ACHN (cell line): ENCODE data around the gene ATP5F1E.
A peak's percentile ranks its signal among the peaks of the same experiment; 100 is the strongest.
"Not testable (repeated sequence)": the region's sequence is repeated elsewhere in the genome, so short reads cannot be mapped to it uniquely, and the experiment has no call there.

Experiments used
- DNase-seq: peaks from one replicate; pipeline ENCODE4 v3.0.0-alpha.2; 2015
- in situ Hi-C: cut with HindIII; loops from 2 replicates; pipeline ENCODE4 v1.10.0; 2017; ENCODE audit warnings: low sequenced_read_pairs, low pct_ligation_motif_present, low pct_unique_long_range_greater_than_20kb

The ATP5F1E gene

GRCh38 chr20:59011874-59012157, 20.3 kb downstream of the ATP5F1E start:
- DNase-seq, in situ Hi-C loops: not testable (repeated sequence)

DNA sequence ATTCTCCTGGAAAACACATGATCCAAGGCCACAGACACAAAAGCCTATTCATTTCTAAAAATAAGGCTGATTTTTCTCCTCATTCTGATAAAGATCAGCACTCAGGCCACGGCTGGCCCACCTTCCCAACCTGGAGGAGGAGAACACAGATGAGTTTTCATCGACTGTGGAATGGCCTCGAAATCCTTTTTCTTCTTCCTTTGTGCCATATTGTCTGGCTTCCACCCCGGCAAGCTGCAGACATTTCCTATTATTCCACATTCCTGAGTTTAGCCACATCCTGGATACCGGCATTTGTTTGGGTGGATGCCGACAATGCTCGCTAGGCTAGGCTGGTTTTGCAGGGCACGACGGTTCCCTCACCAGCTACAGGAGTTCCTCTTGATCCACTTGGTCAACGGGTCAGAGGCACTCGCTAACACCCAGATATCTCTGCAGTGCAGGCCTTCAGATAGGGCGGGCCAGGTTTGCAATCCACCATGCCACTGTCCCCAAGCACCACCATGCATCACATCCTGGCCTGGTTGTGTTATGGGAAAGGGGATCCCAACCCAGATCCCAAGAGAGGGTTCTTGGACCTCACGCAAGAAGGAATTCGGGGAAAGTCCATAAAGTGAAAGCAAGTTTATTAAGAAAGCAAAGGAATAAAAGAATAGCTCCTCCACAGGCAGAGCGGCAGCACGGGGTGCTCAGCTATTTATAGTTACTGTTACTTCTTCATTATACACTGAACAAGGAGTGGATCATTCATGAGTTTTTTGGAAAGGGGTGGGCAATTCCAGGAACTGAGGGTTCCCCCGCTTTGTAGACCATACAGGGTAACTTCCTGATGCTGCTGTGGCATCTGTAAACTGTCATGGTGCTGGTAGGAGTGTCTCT, 20.9 kb downstream of the ATP5F1E start:
- in situ Hi-C loops, result no loop called here
- DNase-seq, result peak; percentile 91

- DNase-seq, result peak; percentile 56
- in situ Hi-C loops, result no loop called here
These were observed 21.7 kb downstream of the ATP5F1E start for GRCh38 chr20:59010321-59010994.

GRCh38 chr20:59008715-59009336, 23.3 kb downstream of the ATP5F1E start:
- DNase-seq, result no peak
- in situ Hi-C loops, result no loop called here

- no peak for DNase-seq
- in situ Hi-C loops, result no loop called here
These were observed 24.2 kb downstream of the ATP5F1E start for GRCh38 chr20:59007665-59008511.

GRCh38 chr20:59006864-59007664, 25.1 kb downstream of the ATP5F1E start, which contains the start of gene CTSZ:
TSS of gene CTSZ (minus strand) at chr20:59007254. CDS start at chr20:59007128, 126 bp downstream.
- peak; percentile 51 for DNase-seq
- in situ Hi-C loops, result no loop called here

DNA sequence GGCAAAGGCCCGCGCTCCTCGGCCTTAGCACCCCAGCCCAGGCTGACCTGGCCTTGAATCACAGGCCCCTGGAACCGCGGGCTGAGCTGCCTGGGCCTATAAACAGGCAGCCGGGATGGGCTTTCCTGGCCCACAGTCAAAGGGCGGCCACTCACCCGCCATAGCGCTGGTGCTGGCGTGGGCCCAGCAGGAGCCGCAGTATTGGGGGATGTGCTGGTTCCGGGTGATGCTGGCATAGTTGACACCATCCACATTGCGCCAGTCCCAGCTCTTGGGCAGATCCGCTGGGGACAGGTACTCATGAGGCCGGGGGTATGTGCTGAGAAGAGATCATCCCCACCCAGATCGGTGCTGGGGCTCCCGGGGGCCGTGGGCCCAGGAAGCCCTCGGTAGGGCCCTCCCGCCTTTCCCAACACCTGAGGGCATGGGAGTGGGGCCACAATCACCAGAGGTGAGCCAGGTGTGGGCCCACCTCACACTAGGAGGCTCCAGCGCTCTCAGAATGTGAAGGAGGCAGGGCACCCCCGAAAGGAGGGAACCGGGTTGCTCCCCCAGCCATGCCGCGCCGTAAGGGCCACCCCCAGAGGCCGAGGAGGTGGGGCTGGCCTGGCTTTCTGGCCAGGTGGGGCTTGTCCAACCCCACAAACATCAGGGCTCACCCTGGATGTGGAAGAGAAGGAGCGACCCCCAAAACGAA, 25.8 kb downstream of the ATP5F1E start:
- in situ Hi-C loops, result no loop called here

GRCh38 chr20:59005523-59006166, 26.5 kb downstream of the ATP5F1E start:
- in situ Hi-C loops, result no loop called here
- DNase-seq, result no peak

More for the DNA sequence above, 25.8 kb downstream of the ATP5F1E start:
- DNase-seq, result no peak

GRCh38 chr20:59004763-59005522, 27.2 kb downstream of the ATP5F1E start:
- no peak for DNase-seq
- in situ Hi-C loops, result no loop called here

DNA sequence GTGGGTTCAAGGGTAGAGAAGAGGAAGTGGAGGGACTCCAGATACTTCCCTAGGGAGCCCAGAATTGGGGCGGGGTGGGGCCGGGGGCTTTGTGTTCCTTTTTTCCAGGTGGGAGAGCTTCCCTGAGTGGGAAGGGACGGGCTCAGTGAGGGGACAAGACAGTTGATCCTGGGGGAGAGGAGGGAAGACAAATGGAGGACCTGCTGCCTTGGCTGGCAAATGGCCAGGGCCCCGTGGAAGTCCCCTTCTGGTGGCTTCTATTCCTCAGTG, 27.7 kb downstream of the ATP5F1E start:
- DNase-seq, result no peak
- in situ Hi-C loops, result no loop called here

- DNase-seq, result no peak
- in situ Hi-C loops, result no loop called here
These were observed 28.2 kb downstream of the ATP5F1E start for GRCh38 chr20:59003836-59004492.

- no peak for DNase-seq
- in situ Hi-C loops, result no loop called here
These were observed 29.2 kb downstream of the ATP5F1E start for GRCh38 chr20:59002874-59003399.

DNA sequence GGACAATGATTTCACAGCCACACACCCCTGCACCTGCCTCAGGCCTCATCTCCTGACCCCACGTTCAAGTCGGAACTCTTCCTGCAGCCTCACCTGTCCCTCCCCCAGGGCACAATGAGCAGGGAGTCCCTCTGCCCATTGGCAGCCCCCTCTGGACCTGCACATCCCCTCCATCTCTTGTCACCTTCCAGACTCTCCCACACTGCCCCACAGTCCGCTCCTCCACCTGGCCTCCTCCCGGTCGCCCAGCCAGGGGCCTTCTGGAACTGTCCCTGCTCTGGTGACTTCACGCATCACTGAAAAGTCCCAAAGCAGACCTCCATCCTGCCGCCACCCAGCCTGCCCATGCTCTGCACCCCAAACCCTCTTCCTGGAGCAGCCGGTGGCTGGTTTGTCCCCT, 29.7 kb downstream of the ATP5F1E start:
- DNase-seq, result no peak
- in situ Hi-C loops, result no loop called here

DNA sequence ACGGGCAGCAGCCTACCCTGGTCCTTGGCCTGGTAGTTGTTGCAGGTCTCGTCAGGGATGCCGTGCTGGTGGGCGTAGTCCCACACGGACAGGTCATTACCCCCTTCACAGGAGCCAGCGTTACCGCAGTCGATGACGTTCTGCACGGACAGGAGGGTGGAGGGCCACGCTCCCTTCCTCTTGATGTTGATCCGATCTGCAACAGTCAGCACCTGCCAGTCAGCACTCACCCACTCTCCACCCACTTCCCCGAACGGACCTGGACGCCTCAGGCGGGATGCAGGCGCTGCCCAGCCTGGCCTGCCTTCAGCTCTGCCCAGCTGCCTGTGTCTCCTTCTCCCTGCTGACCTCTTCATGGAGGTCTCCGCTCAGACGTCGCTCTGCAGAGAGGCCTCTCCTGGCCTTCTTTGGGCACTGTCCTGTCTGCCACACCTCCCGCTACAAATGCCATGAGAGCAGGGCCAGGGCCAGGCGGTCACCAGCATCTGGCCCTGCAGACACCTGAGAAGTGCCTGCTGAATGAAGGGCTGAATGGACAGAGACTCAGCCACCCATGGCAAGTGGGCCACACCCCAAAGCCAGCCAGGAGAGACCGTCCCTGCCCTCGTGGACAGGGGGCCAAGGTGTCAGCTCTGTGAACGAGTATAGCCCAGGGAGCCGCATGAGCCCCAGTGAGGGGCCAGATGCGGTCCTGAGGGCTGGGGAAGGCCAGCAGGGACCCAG, 30.5 kb downstream of the ATP5F1E start:
- in situ Hi-C loops, result no loop called here
- no peak for DNase-seq

DNA sequence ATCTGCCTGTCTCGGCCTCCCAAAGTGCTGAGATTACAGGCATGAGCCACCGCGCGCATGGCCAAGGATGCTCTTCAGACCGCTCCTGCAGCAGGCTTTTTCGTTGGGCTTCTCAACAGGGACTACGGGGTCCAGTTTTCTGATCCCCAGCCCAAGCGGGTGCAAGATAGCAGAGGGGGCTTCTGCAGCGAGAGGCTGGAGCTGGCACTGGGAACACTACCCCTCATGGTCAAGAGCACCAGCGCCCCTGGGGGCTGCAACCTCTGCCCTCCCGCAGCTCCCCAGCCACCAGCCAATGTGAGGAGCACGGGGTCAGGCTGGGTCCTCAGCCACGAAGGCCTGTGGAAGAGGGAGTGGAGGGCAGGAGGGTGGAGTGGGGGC, 31.1 kb downstream of the ATP5F1E start:
- in situ Hi-C loops, result no loop called here
- no peak for DNase-seq
